NCI-H2107 treated with DMSO at 0.1 percent for 48 hours (cell line): Measurements from ENCODE around the gene INPP4B.

Experiments used
- DNase-seq: peaks from one replicate; lab custom pipeline; 2025; ENCODE audit not compliant: unreplicated experiment; lab: John Stamatoyannopoulos, UW

INPP4B gene

DNA sequence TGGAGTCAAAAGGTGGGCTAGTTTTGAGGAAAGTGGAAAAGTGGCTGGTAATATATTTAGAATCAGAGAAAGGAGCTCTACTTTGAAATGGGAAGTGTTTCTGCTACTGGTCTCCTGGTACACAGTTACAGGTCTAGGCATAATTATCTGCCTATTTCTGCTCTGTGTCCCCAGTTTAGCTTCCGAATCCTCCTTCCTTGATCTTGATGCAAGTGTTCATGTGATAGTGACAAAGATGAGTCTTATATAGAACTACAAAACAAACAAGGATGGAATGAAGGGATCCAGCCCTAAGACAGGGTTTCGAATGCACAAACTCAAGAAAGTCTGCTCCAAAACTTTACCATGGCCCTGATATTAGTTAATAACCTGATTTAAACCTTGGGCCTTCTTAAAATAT is 580.2 kb downstream of the INPP4B start:
- DNase-seq = no peak

DNA sequence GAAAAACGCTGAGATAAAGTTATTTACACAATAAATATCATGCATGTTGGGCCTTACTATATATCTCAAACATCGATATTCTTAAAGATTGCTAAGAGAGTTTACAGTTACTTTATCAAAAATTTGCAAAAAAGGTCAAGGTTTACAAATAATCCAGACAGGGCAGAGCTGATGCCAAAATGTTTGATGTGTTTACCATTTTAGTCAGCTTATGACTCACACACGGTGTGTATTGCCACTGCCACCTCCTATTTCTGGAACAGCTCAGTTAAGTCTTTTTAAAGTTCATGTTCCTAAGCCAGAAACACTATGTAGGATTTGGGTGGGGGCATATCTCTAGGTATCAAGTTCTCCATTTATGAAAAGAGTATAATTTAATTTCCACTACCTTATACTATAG is 580.6 kb downstream of the INPP4B start:
- DNase-seq = no peak

DNA sequence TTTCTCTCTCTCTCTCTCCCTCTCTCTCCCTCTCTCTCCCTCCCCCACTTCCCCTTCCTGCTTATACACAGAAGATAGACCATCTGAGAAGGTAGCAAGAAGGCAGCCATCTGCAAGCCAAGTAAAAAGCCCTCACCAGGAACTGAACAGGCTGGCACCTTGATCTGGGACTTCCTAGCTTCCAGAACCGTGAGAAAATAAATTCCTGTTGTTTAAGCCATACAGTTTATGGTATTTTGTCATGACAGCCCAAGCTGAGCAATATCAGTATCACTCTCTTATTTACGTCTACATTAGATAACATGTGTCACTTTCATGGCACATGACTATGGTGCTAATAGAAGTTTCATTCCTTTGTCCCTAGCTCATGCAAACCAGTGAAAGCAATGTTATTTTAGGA is 581.1 kb downstream of the INPP4B start:
- no peak for DNase-seq

DNA sequence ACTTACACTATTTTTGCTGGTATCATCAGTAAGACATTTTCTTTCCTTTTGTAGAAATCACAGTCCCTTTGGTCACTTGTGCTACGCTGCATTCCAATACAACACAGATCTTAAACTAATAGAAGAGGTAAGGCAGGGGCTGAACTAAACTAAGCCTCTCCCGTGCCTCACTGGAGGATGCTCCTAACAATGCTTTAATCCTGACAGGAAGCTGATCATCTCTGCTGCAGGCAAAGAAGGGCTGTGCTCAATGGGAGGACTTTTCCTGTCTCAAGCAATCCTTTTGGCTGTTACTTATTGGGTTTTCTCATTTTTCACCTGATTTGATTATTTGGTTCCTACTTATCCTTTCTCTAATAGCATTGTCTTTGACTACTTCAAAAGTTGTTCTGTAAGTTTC is 583.1 kb downstream of the INPP4B start:
- DNase-seq = no peak

DNA sequence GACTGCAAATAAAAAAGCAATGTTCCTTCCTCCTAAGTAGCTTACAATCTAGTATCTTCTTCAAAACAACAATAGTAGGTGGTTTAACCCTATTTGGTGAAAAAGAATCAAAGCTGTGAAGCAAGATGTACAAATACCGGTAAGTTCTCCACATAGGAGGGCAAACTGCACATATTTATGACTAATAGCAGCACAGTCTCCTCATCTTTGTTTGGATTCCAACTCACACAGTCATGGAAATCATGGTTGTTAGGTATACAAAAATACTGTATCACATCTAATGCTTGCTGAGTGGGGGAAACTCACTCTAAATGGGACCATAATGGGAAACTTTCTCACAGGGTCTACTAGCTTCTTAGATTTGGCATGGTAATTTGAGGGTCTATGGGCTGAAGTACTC is 597.2 kb downstream of the INPP4B start:
- DNase-seq = no peak

DNA sequence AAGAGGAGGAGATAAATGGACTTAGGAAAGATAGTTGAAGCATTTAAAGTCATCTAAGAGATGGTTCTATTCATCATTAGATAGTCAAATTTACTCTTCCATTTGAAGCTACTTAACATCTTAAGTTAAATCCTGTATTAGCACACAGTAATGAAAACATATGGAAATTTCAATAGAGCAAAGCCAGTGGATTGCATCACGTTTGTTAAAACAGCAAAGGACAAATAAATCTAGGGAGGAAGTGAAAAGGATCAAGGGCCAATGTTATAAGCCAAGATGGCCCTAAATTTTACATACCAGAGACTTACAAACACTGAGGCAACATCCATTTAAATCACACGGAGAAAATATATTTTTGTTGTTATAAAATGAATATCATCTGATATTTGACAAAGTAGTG is 602.8 kb downstream of the INPP4B start:
- no peak for DNase-seq

DNA sequence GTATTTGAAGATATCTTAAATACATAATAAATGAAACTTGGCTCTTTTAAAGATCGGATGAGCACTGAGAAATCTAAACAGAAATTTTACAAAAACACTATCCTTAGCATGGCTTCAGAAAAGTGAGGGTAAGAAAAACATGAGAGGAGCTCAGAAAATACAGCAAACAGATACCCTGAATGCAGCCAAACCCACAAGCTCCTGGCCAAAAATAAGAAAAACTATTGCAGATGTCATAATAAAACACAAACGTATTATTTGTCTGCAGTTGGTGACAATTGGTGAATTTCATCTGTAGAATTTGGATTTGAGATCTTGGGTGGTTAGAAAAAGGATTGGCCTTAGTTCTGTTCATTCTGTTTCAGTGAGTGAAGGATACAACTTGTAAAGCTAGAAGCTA is 603.9 kb downstream of the INPP4B start:
- DNase-seq = no peak

DNA sequence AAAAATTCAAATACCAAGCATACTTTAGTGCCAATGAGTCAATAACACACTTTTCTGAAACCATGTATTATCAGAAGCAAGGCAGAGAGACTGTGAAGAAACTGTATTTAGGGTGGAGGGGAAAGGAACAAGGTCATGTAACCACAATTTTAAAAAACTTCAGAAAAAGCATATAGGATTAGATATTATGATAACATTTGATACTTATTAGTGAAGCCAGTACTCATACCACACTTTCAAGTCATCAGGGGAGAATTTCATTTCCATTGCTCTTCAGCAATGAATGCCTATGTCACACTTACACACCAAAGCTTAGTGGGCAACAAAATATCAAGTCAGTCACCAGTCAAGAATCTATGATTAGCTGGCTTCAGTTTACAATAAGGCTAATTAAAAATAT is 607.5 kb downstream of the INPP4B start:
- DNase-seq = no peak

DNA sequence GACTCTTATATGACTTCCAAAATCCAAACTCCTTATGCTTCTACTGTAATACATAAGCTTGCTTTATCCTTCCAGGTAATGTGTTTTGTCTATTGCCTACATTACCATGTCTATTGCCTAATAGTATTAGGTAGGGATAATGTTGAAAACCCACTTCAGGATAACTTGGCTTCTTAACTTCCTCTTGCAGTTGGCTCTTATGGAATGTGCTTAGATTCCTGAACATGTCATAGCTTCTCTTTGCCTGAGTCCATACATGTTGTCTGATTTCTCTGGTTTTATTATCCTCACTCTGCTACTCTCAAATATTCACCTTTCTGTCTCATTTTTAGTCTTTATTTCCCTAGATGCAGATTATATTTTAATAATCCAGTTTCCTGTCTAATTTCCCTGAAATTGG is 609.8 kb downstream of the INPP4B start:
- no peak for DNase-seq

DNA sequence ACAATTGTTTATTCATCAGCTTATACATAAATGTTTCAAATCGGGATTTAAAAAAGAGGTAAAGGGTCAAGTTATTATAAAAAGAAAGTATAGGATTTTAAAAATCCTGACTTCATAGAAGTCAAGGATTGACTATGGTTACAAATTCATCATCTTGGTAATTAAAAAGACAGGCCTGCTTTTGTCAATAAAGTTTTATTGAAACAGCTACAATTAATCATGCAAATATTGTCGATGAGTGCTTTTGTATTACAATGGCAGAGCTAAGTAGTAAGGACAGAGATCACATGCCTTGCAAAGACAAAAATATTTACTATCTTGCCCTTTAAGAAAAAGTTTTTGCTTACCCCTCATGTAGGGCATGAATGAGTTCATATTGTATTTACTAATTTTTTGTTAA is 614.3 kb downstream of the INPP4B start:
- no peak for DNase-seq

DNA sequence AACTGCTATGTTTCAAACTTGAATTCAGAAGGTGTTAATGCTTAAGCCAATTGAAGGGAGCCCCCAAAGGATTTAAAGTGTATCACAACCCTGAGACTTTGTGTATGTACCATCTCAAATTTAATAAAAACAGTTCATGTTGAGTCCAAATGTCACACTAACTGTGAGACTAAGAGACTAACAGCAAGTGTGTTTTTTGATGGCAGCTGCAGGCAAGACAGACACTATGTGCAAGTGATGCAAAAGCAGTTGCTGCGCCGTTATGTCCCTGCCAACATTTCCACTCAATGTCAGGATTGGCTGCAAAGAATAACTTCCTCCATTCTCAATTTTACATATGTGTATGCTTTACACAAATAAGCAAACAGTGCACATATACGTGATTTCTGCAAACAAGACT is 615.1 kb downstream of the INPP4B start:
- DNase-seq = no peak

DNA sequence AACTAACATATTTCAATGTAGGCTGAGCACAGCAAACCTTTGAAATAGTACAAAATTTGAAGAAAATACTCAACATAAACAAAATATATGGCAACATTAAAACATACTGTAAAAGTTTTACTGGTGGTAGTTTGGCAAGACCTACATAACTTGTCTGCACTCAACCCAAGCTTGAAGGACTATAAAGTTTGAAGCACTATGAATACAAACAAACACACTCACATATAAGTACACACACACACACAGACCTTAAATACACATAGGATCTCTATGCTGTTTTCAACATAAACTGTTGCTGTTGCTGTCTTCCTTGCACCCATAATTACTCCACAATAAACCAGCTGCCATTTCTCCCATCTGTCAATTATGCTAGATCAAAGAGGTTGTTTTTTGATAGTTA is 620.1 kb downstream of the INPP4B start:
- DNase-seq = no peak

DNA sequence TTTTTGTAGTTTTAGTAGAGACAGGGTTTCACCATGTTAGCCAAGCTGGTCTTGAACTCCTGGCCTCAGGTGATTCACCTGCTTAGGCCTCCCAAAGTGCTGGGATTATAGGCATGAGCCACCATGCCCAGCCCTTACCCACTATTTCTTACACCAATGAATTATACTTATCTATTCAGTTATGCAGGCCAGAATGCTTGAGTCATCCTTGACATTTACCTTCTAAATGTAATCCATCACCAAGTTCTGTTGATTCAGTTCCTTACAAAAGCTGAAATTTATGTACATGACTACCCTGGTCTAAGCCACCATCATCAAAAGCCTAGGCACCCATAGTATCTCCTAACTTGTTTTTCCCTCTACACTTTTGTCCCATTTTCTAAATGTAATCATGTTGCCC is 624.0 kb downstream of the INPP4B start:
- no peak for DNase-seq

DNA sequence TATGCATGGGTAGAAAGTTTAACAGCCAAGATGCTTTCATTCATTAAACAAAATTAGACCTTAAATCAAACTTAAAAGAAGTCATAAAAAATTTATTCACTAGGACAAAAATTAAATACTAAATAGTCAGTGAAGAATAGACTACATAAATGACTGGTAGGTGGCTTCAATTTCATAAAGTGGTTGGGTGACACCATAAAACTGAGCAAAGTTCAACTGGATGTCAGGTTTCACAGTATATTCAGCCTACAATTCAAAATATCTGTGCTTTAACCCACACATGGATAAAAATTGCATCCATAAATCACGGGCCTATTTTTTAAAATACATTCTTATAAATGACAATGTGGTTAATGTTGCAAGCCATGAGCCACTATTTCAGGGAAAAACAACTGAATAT is 627.4 kb downstream of the INPP4B start:
- no peak for DNase-seq

DNA sequence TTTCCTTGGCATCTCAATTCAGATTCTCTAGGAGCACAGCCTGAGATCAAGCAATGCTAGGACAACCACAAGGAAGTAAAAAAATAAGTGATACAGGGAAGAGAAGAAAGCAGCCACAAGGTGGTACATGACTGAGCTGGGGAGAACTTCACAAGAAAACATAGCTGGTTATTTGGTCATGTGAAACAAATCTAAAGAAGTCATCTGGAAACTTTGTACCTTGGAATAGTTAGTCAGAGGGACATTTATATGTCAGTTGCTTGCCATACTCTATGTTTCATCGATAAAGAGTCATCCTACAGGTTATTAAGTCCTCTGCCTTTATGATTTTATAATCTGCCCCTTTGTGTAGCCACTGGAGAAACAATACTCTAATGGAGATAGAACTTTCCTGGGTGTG is 634.7 kb downstream of the INPP4B start:
- DNase-seq = no peak

DNA sequence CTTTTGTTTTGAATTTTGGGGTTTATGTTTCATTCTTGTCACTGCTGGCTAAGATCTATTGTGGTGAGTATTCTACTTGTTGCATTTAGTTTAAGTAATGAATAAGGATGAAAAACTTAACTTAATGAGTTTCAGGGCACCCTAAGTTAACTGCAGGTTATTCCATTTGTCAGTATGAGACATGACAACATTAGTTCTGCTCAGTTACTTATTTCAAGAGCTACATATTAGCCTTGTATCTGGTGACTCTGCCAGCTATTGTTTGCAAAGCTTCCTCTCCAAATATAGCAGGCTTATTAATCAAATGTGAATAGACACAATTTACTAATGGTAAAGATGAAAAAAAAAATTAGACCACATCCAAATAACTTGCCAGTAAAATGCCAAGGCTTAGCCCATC is 642.6 kb downstream of the INPP4B start:
- DNase-seq = no peak

DNA sequence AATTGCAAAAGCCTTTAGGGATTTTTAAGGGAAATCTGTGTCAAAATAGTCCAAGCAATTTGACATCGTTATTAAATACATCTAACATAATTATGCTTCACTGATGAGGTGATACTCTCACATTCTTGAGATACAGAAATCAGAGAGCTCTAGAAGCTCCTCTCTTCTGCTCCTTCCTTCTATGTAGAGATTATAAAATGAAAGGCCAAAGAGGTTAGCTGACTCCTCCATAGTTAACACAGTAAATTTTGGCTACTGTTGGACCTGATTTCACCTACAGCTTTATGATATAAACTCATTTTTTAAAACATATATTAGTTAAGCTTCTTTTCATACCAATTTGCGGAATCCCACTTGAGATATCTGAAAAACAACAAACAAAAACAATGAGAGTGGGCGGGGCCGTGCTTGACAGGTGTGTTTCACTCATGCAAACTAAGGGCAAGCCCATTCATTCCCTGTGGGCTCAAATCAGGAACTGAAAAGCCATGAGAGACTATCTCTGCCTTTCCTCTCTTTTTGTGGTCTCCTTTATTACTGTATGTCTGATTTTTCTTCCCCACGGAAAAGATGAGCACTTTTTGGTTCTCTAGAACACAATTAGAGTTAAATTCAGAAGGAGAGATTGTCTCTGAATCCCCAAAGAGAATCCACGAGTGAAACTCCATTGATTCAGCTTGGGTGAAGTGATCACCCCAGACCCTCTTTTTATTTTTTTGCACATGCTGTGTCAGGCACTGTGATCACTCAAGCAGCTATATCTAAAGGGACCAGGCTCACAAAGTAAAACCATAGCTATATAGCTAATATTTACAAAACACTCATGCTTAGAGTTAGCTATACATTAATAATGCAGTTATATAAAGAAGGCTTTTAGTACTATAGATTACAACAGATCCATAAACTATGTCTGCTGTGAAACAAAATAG is 643.4 kb downstream of the INPP4B start:
- DNase-seq = no peak

DNA sequence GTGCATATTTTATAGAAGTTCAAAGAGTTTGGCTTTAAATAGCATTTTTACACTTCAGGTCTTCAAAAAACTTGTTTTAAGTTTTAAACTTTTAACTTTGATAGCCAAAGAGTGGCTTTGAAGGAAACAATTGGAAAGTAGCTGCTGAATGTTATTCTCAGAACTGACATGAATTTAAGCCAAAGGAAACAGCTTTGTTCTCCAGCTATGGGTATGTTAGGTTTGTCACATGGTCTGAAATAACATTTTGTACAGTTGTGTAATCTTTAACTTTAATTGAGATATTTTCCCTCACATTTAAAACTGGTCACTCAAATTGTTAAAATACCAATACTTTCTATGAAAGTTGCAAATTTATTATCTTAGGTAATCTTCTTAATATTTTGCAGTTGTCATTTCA is 645.1 kb downstream of the INPP4B start:
- DNase-seq = no peak

DNA sequence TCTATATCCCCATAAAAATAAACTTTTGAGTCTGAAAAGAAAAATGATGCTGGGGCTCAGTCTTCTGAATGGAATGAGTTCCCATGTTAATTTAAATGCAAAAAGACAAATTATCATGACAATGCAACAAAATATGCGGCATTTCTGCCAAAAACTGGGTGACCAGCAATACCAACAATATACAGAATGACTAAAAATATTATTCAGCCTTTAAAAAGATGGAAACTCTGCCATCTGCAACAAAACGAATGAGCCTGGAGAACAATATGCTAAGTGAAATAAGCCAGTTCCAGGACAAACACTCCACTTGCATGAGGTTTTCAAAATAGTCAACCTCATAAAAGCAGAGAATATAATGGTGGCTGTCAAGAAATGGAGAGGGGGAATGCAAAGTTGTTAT is 651.2 kb downstream of the INPP4B start:
- DNase-seq = no peak

DNA sequence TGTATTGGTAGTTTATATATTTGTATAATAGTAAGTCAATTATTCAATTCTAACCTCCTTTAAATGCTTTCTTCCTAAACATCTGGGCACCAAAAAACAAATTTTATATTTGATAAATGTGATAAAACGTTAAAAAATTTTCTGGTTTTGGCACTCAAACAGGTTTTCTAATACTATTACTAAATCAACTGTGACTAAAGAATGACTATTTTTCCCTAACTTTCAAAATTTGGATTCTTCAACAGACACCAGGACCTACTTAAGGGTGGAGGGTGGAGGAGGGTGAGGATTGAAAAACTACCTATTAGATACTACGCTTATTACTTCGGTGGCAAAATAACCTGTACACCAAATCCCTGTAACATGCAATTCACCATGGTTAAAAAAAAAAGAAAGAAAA is 654.2 kb downstream of the INPP4B start:
- no peak for DNase-seq

DNA sequence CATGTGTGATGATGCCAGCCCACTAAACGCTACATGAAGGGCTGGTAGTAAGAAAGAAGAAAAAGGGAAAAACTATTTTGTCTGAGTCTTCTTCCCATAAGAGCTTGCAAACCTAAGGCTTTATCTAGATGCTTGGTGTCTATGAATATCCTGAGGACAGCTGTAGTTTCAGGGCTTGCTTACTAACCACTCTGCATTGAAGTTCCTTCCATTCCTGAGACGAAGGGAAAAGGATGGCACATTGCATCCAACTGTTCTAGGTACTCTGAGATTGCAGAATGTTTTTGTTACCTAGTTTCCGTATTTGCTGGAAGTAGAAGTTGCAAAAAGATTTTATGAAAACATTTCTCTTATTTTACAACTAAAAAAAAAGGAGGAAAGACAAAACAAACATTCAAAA is 665.1 kb downstream of the INPP4B start:
- no peak for DNase-seq

DNA sequence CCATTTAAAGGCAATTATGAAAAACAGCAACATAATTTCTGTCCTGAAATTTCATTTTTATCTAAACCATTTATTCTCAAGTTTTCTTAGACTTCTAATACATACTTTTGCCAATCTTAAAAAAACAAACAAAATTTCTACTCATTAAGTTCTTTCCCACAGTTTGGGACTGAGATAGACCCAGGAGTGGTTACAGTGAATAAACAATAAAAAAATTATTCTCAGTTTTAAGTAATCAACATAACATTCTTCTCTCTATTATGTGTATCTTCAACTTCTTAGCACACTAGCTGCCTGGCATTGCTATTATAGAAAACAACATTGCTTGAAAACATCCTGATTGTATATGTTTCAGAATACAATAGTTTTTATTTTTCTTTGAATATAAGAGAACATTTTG is 676.9 kb downstream of the INPP4B start:
- DNase-seq = no peak

DNA sequence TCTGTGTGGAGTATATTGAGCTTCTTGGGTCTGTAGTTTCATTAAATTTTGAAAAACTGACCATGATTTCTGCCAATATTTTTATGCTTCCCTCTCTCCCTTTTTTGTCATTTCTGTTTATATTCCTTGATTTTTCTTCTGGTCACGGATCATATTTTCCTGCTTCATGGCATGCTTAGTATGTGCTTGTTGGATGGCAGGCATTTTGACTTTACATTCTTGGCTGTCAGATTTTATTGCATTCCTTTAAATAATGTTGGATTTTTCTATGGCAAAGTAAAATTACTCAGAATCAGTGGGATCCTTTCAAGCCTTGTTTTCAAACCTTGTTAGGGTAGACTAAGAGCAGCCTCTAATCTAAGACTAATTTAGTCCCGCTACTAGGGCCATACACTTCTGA is 677.9 kb downstream of the INPP4B start:
- no peak for DNase-seq
